Measurements from ENCODE around the gene OSBPL1A.
"Not testable (repeated sequence)": the region's sequence is repeated elsewhere in the genome, so short reads cannot be mapped to it uniquely, and the experiment has no call there.

The OSBPL1A gene

GRCh38 chr18:24397131-24397693 is 412 bp downstream of the OSBPL1A start:
- peak; percentile 97 for DNase-seq (ENCODE audit: low spot score)

- DNase-seq (ENCODE audit: low spot score), result no peak
Measured at GRCh38 chr18:24396082-24396633, 1.5 kb downstream of the OSBPL1A start.

GRCh38 chr18:24395049-24395795 is 2.4 kb downstream of the OSBPL1A start:
- DNase-seq (ENCODE audit: low spot score), result no peak

GRCh38 chr18:24388957-24389356 is 8.7 kb downstream of the OSBPL1A start:
- no peak for DNase-seq (ENCODE audit: low spot score)

GRCh38 chr18:24386681-24387080 is 10.9 kb downstream of the OSBPL1A start:
- no peak for DNase-seq (ENCODE audit: low spot score)

GRCh38 chr18:24381126-24381525 is 16.5 kb downstream of the OSBPL1A start:
- DNase-seq (ENCODE audit: low spot score), result no peak

GRCh38 chr18:24380163-24380747 is 17.4 kb downstream of the OSBPL1A start:
- DNase-seq (ENCODE audit: low spot score), result no peak

GRCh38 chr18:24378598-24378997 is 19.0 kb downstream of the OSBPL1A start:
- no peak for DNase-seq (ENCODE audit: low spot score)

- not testable (repeated sequence) for DNase-seq (ENCODE audit: low spot score)
Measured at GRCh38 chr18:24376531-24376930, 21.1 kb downstream of the OSBPL1A start.

GRCh38 chr18:24373328-24373727 is 24.3 kb downstream of the OSBPL1A start:
- no peak for DNase-seq (ENCODE audit: low spot score)

- no peak for DNase-seq (ENCODE audit: low spot score)
Measured at GRCh38 chr18:24372279-24372872, 25.2 kb downstream of the OSBPL1A start.

- no peak for DNase-seq (ENCODE audit: low spot score)
Measured at GRCh38 chr18:24370120-24370519, 27.5 kb downstream of the OSBPL1A start.

GRCh38 chr18:24369426-24369825 is 28.2 kb downstream of the OSBPL1A start:
- no peak for DNase-seq (ENCODE audit: low spot score)

- no peak for DNase-seq (ENCODE audit: low spot score)
Measured at GRCh38 chr18:24368749-24369148, 28.9 kb downstream of the OSBPL1A start.

GRCh38 chr18:24366328-24366727 is 31.3 kb downstream of the OSBPL1A start:
- no peak for DNase-seq (ENCODE audit: low spot score)

GRCh38 chr18:24364177-24364576 is 33.4 kb downstream of the OSBPL1A start:
- no peak for DNase-seq (ENCODE audit: low spot score)

GRCh38 chr18:24362757-24363156 is 34.9 kb downstream of the OSBPL1A start:
- DNase-seq (ENCODE audit: low spot score), result no peak

GRCh38 chr18:24359787-24360530 is 37.7 kb downstream of the OSBPL1A start:
- peak; percentile 84 for DNase-seq (ENCODE audit: low spot score)

GRCh38 chr18:24354278-24354677 is 43.3 kb downstream of the OSBPL1A start:
- no peak for DNase-seq (ENCODE audit: low spot score)

- no peak for DNase-seq (ENCODE audit: low spot score)
Measured at GRCh38 chr18:24346254-24346653, 51.4 kb downstream of the OSBPL1A start.

GRCh38 chr18:24344509-24344908 is 53.1 kb downstream of the OSBPL1A start:
- no peak for DNase-seq (ENCODE audit: low spot score)

GRCh38 chr18:24342347-24342746 is 55.3 kb downstream of the OSBPL1A start:
- DNase-seq (ENCODE audit: low spot score), result no peak

All from pons (tissue), 1 donor.